Sigmoid colon (tissue), 7 donors: ENCODE data around the gene TTBK2. TPM values are rescaled to one million over a fixed set of nuclear protein-coding genes. Genes with fewer than 3 reads are reported as not detected.

Experiments
- DNase-seq: peaks from one replicate; pipeline ENCODE4 v3.0.0-alpha.2; 2019
- H3K27ac ChIP-seq, 4 donors: fragments of 200-600 bp; sonication (generic); one replicate each; pipeline ENCODE4 v1.5.1; 2016 to 2019; ENCODE audit warnings: mild to moderate bottlenecking in 1 of 4
- H3K27me3 ChIP-seq, 3 donors: fragments of 200-600 bp; sonication (generic); one replicate each; pipeline ENCODE4 v1.5.1; 2019; ENCODE audit warnings: mild to moderate bottlenecking in 1 of 3
- H3K36me3 ChIP-seq, 4 donors: fragments of 200-600 bp; sonication (generic); one replicate each; pipeline ENCODE4 v1.5.1; 2016 to 2019
- H3K4me1 ChIP-seq, 4 donors: fragments of 200-600 bp; sonication (generic); one replicate each; pipeline ENCODE4 v1.5.1; 2017 to 2019
- H3K4me3 ChIP-seq, 4 donors: fragments of 200-600 bp; sonication (generic); one replicate each; pipeline ENCODE4 v1.5.1; 2017 to 2019; ENCODE audit warnings: mild to moderate bottlenecking in 2 of 4, moderate library complexity in 1 of 4
- H3K9me3 ChIP-seq, 4 donors: fragments of 200-600 bp in 3 of 4; sonication (generic) in 3 of 4; one replicate each; pipeline versions ENCODE4 v1.5.1 to v1.6.1; 2013 to 2019
- EP300 ChIP-seq, 4 donors: sonication (generic); formaldehyde crosslinking; IDR thresholded peaks; one replicate each; pipeline ENCODE4 v1.6.1; 2017; ENCODE audit warnings: antibody characterized with exemption in 4 of 4
- POLR2A ChIP-seq, 2 donors: fragments of 450-650 bp; IDR thresholded peaks; one replicate each; pipeline ENCODE4 v1.6.1; 2016; ENCODE audit warnings: antibody characterized with exemption in 2 of 2, mild to moderate bottlenecking in 2 of 2, moderate library complexity in 2 of 2
- POLR2AphosphoS5 ChIP-seq, 4 donors: sonication (generic); formaldehyde crosslinking; IDR thresholded peaks; one replicate each; pipeline ENCODE4 v1.6.1; 2017; ENCODE audit warnings: antibody characterized with exemption in 4 of 4
- WGBS, 2 donors: extraction: QIAGEN DNeasy Blood & Tissue Kit; methylation state at CpG; one replicate each; pipeline ENCODE4 v1.1.7; 2013; 5-methylcytosine and 5-hydroxymethylcytosine counted together
- intact Hi-C: fragments of 100-400 bp; cut with DNase I; formaldehyde crosslinking; loops from one replicate; pipeline ENCODE4 v1.15.1; 2023
- polyA plus RNA-seq, 3 donors: library from polyadenylated mRNA; stranded (reverse); fragments of 200-250 nt; gene quantifications; one replicate each; pipeline ENCODE4 v1.2.3, GENCODE V29; 2013
- total RNA-seq, 4 donors: library from RNA; depleted of rRNA; stranded (reverse); fragments of >200 nt; gene quantifications; one replicate each; pipeline ENCODE4 v1.1.0, GENCODE V29; 2016
- TF ChIP-seq, protein P1 (sequence below), 4 experiments: fragments of 450-650 bp in 3 of 4; fragments of 200-600 bp in 1 of 4; IDR thresholded peaks; one replicate each; pipeline ENCODE4 v1.5.1; 2016 to 2019; ENCODE audit warnings: antibody characterized with exemption in 4 of 4, mild to moderate bottlenecking in 3 of 4, moderate library complexity in 2 of 4
- donor health status: healthy with polysubstance abuse.
- donor health status: Bipolar disorder and iron deficiency.
- donor health status: healthy.

The TTBK2 gene
- total and polyA plus RNA-seq, 7 donors, result 1.2 to 24.8 (median 16.8) TPM

DNA sequence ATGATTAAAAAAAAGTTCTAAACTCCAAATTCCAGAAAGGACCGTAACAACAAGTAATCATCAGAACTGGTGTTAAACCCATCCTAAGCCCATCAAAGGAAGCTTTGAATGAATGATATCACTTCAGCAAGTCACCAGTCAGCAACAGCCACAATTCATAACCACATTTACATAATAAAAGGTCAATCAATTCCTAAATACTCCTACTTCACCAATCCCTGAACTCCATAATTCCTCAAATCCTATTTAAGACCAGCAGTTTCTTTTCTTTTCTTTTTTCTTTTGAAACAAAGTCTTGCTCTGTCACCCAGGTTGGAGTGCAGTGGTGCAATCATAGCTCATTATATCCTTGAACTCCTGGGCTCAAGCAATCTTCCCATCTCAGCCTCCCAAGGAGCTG lies 40.5 kb downstream of the TTBK2 start:
- Histone ChIP-seq H3K27ac (no peak overlapping the region), H3K36me3 (no peaks in the 10 kb centered on the region), H3K4me3 (no peak overlapping the region), H3K9me3 (no peaks in the 10 kb centered on the region), H3K4me1 (peaks cover 0 to 5% (median 0%) of the 10 kb centered on the region in 4 donors), H3K27me3 (no peaks in the 10 kb centered on the region)
- WGBS, 2 donors, result 94 to 98% methylated on average over 1 of the region's 1 CpG
- intact Hi-C loops, result no loop called here
- DNase-seq, result no peak
- no peak for TF ChIP-seq POLR2AphosphoS5 (IDR thresholded peaks at IDR 0.05)
- TF ChIP-seq, protein P1, sequence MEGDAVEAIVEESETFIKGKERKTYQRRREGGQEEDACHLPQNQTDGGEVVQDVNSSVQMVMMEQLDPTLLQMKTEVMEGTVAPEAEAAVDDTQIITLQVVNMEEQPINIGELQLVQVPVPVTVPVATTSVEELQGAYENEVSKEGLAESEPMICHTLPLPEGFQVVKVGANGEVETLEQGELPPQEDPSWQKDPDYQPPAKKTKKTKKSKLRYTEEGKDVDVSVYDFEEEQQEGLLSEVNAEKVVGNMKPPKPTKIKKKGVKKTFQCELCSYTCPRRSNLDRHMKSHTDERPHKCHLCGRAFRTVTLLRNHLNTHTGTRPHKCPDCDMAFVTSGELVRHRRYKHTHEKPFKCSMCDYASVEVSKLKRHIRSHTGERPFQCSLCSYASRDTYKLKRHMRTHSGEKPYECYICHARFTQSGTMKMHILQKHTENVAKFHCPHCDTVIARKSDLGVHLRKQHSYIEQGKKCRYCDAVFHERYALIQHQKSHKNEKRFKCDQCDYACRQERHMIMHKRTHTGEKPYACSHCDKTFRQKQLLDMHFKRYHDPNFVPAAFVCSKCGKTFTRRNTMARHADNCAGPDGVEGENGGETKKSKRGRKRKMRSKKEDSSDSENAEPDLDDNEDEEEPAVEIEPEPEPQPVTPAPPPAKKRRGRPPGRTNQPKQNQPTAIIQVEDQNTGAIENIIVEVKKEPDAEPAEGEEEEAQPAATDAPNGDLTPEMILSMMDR (IDR thresholded peaks at IDR 0.05), result no peak
- no peak for TF ChIP-seq POLR2A (IDR thresholded peaks at IDR 0.05)
- TF ChIP-seq EP300 (IDR thresholded peaks at IDR 0.05), result no peak

DNA sequence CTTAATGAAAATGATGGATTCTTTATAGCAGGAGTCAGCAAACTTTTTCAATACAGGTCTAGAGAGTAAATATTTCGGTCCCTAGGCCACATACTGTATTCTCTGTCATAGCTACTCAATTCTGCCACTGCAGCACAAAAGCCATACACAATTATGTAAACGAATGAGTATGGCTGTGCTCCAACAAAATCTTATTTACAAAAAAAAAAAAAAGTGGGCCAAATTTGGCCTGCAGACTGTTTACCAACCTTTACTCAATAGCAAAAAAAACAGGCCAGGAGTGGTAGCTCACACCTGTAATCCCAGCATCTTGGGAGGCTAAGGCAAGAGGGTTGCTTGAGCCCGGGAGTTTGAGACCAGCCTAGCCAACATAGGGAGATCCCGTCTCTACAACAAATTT lies 41.1 kb downstream of the TTBK2 start:
- Histone ChIP-seq H3K36me3 (no peaks in the 10 kb centered on the region), H3K9me3 (no peaks in the 10 kb centered on the region), H3K4me3 (no peak overlapping the region), H3K27ac (no peak overlapping the region), H3K27me3 (no peaks in the 10 kb centered on the region), H3K4me1 (peaks cover 0 to 5% (median 0%) of the 10 kb centered on the region in 4 donors)
- TF ChIP-seq EP300 (IDR thresholded peaks at IDR 0.05) (no peak), POLR2A (IDR thresholded peaks at IDR 0.05) (no peak), POLR2AphosphoS5 (IDR thresholded peaks at IDR 0.05) (no peak)
- WGBS, 2 donors, result 63 to 81% methylated on average over 4 of the region's 4 CpGs
- intact Hi-C loops, result no loop called here
- no peak for DNase-seq

DNA sequence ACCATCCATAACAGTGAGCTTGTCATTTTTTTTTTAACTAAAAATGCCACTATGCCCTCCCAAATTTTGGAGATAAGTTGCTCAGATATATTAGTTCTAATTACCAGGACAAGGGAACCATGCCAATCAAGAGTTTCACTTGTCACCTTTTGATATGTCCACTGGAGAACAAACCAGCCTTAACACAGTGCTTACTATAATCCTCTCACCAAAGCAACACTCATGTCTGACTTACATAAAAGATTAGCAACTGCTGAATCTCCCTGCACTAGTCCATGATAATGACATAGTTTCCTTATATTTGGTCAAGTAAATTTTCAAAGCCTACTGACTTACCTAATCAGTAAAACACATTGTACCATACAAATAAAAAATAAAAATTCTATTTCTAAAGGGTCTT lies 44.4 kb downstream of the TTBK2 start:
- H3K9me3 ChIP-seq, result no peaks in the 10 kb centered on the region
- TF ChIP-seq POLR2AphosphoS5 (IDR thresholded peaks at IDR 0.05), result no peak
- TF ChIP-seq POLR2A (IDR thresholded peaks at IDR 0.05), result no peak
- TF ChIP-seq, protein P1 (IDR thresholded peaks at IDR 0.05), result no peak
- no peak for TF ChIP-seq EP300 (IDR thresholded peaks at IDR 0.05)
- no peaks in the 10 kb centered on the region for H3K27me3 ChIP-seq
- H3K4me1 ChIP-seq, result peaks cover 0 to 5% (median 0%) of the 10 kb centered on the region in 4 donors
- H3K4me3 ChIP-seq, result no peak overlapping the region
- DNase-seq, result no peak
- H3K36me3 ChIP-seq, result peaks cover 0 to 3% (median 0%) of the 10 kb centered on the region in 4 donors
- H3K27ac ChIP-seq, result no peak overlapping the region
- intact Hi-C loops, result no loop called here

DNA sequence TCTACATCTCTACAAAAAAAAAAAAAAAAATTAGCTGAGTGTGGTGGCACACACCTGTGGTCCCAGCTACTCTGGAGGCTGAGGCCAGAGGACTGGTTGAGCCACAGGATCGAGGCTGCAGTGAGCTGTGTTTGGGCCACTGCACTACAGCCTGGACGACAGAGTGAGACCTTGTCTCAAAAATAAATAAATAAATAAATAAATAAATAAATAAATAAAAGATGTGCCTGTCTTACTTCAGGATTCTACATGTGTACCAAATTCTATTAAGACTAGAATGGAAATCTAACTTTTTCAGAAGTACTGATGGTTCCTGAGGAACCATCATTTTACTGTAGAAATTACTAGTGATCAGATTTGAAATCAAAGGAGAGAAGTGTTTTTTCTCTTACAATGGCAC lies 51.9 kb downstream of the TTBK2 start:
- TF ChIP-seq EP300 (IDR thresholded peaks at IDR 0.05) (no peak), POLR2A (IDR thresholded peaks at IDR 0.05) (no peak), POLR2AphosphoS5 (IDR thresholded peaks at IDR 0.05) (no peak)
- TF ChIP-seq, protein P1 (IDR thresholded peaks at IDR 0.05), result no peak
- Histone ChIP-seq H3K9me3 (no peaks in the 10 kb centered on the region), H3K4me3 (no peak overlapping the region), H3K4me1 (no peaks in the 10 kb centered on the region), H3K27ac (no peak overlapping the region), H3K27me3 (no peaks in the 10 kb centered on the region), H3K36me3 (peaks cover 0 to 8% (median 0%) of the 10 kb centered on the region in 4 donors)
- DNase-seq, result no peak
- intact Hi-C loops, result no loop called here
- 95 to 96% methylated on average over 2 of the region's 2 CpGs for WGBS, 2 donors

DNA sequence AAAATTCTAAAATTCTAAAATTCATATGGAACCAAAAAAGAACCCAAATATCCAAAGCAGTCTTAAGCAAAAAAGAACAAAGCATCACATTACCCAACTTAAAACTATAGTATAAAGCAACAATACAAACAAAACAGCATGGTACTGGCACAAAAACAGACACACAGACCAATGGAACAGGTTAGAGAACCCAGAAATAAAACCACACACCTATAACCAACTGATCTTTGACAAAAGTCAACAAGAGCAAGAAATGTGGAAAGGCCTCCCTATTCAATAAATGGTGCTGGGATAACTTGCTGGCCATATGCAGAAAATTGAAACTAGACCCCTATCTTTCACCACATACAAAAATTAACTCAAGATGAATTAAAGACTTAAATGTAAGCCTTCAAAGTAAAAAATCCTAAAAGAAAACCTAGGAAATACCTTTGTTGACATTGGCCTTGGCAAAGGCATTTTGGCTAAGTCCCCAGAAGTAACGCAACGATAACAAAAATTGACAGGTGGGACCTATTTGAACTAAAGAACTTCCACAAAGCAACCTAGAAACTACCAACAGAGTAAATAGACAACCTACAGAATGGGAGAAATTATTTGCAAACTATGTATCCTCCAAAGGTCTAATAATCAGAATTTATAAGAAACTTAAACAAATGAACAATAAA lies 56.9 kb downstream of the TTBK2 start:
- Histone ChIP-seq H3K27me3 (no peaks in the 10 kb centered on the region), H3K4me3 (no peak overlapping the region), H3K27ac (no peak overlapping the region), H3K36me3 (peaks cover 0 to 5% (median 0%) of the 10 kb centered on the region in 4 donors), H3K9me3 (no peaks in the 10 kb centered on the region), H3K4me1 (peaks cover 0 to 13% (median 6%) of the 10 kb centered on the region in 4 donors)
- no peak for DNase-seq
- 14 to 28% methylated on average over 2 of the region's 2 CpGs for WGBS, 2 donors
- intact Hi-C loops, result no loop called here
- TF ChIP-seq POLR2A (IDR thresholded peaks at IDR 0.05) (no peak), POLR2AphosphoS5 (IDR thresholded peaks at IDR 0.05) (no peak), EP300 (IDR thresholded peaks at IDR 0.05) (no peak)
- TF ChIP-seq, protein P1 (IDR thresholded peaks at IDR 0.05), result no peak
